SK-N-SH (cell line): ENCODE data around the gene RNF4. TPM values are rescaled to one million over a fixed set of nuclear protein-coding genes. Genes with fewer than 3 reads are reported as not detected.

Experiments
- CTCF ChIA-PET: fragments of 300-600, 350-600 bp; formaldehyde crosslinking; extraction: SDS; loops from one replicate; lab custom pipeline; 2021; lab: Yijun Ruan, JAX
- POLR2A ChIA-PET: fragments of 350-600 bp; sonication (Branson Sonifier 250); formaldehyde crosslinking; extraction: SDS; loops from one replicate; lab custom pipeline; 2020; ENCODE audit warnings: antibody characterized with exemption, inconsistent platforms; lab: Yijun Ruan, JAX
- DNase-seq: peaks from one replicate; pipeline ENCODE4 v3.0.0; 2012
- H2AFZ ChIP-seq: fragments of 200-600 bp; sonication (generic); 2 replicates; pipeline ENCODE4 v1.8.1; 2016; ENCODE audit warnings: antibody characterized with exemption, mild to moderate bottlenecking, low read depth
- H3F3A ChIP-seq: fragments of 200-600 bp; sonication (generic); replicated peaks from 2 replicates; pipeline ENCODE3; 2016; ENCODE audit warnings: antibody characterized with exemption, mild to moderate bottlenecking; ENCODE audit not compliant: insufficient read depth
- H3K27ac ChIP-seq, 2 experiments: fragments of 200-500 bp in 1 of 2; fragments of 200-600 bp in 1 of 2; sonication (Bioruptor generic) in 1 of 2; sonication (generic), shearing (Covaris generic) in 1 of 2; 2 replicates each; pipeline versions ENCODE4 v1.5.1 to v1.6.1; 2014 to 2016; ENCODE audit warnings: low read depth in 2 of 2, inconsistent platforms in 1 of 2, low read length in 1 of 2, mild to moderate bottlenecking in 1 of 2, mixed read lengths in 1 of 2
- H3K27me3 ChIP-seq: fragments of 200-600 bp; sonication (generic), shearing (Covaris generic); 2 replicates; pipeline ENCODE4 v1.6.1; 2016; ENCODE audit warnings: mixed run types; ENCODE audit not compliant: insufficient read depth
- H3K36me3 ChIP-seq, 2 experiments: fragments of 200-500 bp in 1 of 2; fragments of 200-600 bp in 1 of 2; sonication (Bioruptor generic) in 1 of 2; sonication (generic) in 1 of 2; replicated peaks in 1 of 2; 2 replicates each; pipeline versions ENCODE3 to v1.5.1; 2014 to 2016; ENCODE audit warnings: low read length in 1 of 2, mild to moderate bottlenecking in 1 of 2; ENCODE audit not compliant: insufficient read depth in 2 of 2, control insufficient read depth in 1 of 2
- H3K4me1 ChIP-seq, 2 experiments: fragments of 200-500 bp in 1 of 2; fragments of 200-600 bp in 1 of 2; sonication (Bioruptor generic) in 1 of 2; sonication (generic), shearing (Covaris generic) in 1 of 2; 2 replicates each; pipeline versions ENCODE4 v1.5.1 to v1.6.1; 2014 to 2016; ENCODE audit warnings: low read depth in 1 of 2, low read length in 1 of 2, mixed run types in 1 of 2; ENCODE audit not compliant: insufficient read depth in 2 of 2, control insufficient read depth in 1 of 2
- H3K4me2 ChIP-seq: fragments of 200-600 bp; sonication (generic), shearing (Covaris generic); 2 replicates; pipeline ENCODE4 v1.6.1; 2017; ENCODE audit warnings: mixed run types
- H3K4me3 ChIP-seq, 2 experiments: fragments of 200-500 bp in 1 of 2; fragments of 200-600 bp in 1 of 2; sonication (Bioruptor generic) in 1 of 2; sonication (generic), shearing (Covaris generic) in 1 of 2; 2 replicates each; pipeline versions ENCODE4 v1.5.1 to v1.8.1; 2014 to 2016; ENCODE audit warnings: low read depth in 2 of 2, inconsistent platforms in 1 of 2, low read length in 1 of 2, mild to moderate bottlenecking in 1 of 2, mixed read lengths in 1 of 2, moderate library complexity in 1 of 2
- H3K79me2 ChIP-seq: fragments of 200-600 bp; sonication (generic); 2 replicates; pipeline ENCODE4 v1.8.1; 2017; ENCODE audit warnings: mild to moderate bottlenecking; ENCODE audit not compliant: insufficient read depth
- H3K9ac ChIP-seq: fragments of 200-600 bp; sonication (generic); 2 replicates; pipeline ENCODE4 v1.6.1; 2017; ENCODE audit warnings: mixed run types
- H3K9me2 ChIP-seq: fragments of 200-600 bp; sonication (generic); 2 replicates; pipeline ENCODE4 v1.6.1; 2017; ENCODE audit warnings: mixed run types
- H3K9me3 ChIP-seq: fragments of 200-600 bp; sonication (generic); 2 replicates; pipeline ENCODE4 v1.6.1; 2017; ENCODE audit warnings: mixed run types, mild to moderate bottlenecking, moderate library complexity
- H4K20me1 ChIP-seq: fragments of 200-600 bp; sonication (generic); 2 replicates; pipeline ENCODE4 v1.6.1; 2017; ENCODE audit warnings: mild to moderate bottlenecking, mixed run types; ENCODE audit not compliant: insufficient read depth
- CHD2 ChIP-seq: fragments of 150-350 bp; IDR thresholded peaks from 2 replicates; pipeline ENCODE4 v1.6.1; 2018; ENCODE audit warnings: low read length; ENCODE audit not compliant: partially characterized antibody
- CTCF ChIP-seq: fragments of 200-600 bp; sonication (generic); IDR thresholded peaks from 2 replicates; pipeline ENCODE4 v1.6.1; 2017; ENCODE audit warnings: antibody characterized with exemption, mild to moderate bottlenecking, moderate library complexity
- ELF1 ChIP-seq: IDR thresholded peaks from 2 replicates; pipeline ENCODE4 v1.4.0; 2012
- FOSL2 ChIP-seq: IDR thresholded peaks from 2 replicates; pipeline ENCODE4 v1.4.0; 2012; ENCODE audit warnings: low read depth, mild to moderate bottlenecking, moderate library complexity, borderline replicate concordance
- FOXJ3 ChIP-seq: sonication (generic); formaldehyde crosslinking; IDR thresholded peaks from 2 replicates; pipeline ENCODE4 v1.5.1; 2020; ENCODE audit warnings: mild to moderate bottlenecking, missing genetic modification reagents
- FOXM1 ChIP-seq: IDR thresholded peaks from 2 replicates; pipeline ENCODE4 v1.4.0; 2012; ENCODE audit warnings: low read depth, mild to moderate bottlenecking
- GABPA ChIP-seq: IDR thresholded peaks from 2 replicates; pipeline ENCODE4 v1.4.0; 2012; ENCODE audit warnings: low read depth, mild to moderate bottlenecking
- GATA2 ChIP-seq: sonication (generic); formaldehyde crosslinking; IDR thresholded peaks from 2 replicates; pipeline ENCODE4 v1.5.0; 2020; ENCODE audit warnings: mild to moderate bottlenecking, missing genetic modification reagents
- JUND ChIP-seq: IDR thresholded peaks from 2 replicates; pipeline ENCODE4 v1.4.0; 2012
- MAX ChIP-seq: IDR thresholded peaks from 2 replicates; pipeline ENCODE4 v1.4.0; 2012; ENCODE audit warnings: low read depth
- MEF2A ChIP-seq: IDR thresholded peaks from 2 replicates; pipeline ENCODE4 v1.4.0; 2012; ENCODE audit warnings: low read depth, borderline replicate concordance
- MXI1 ChIP-seq: IDR thresholded peaks from 2 replicates; pipeline ENCODE4 v1.6.1; 2012; ENCODE audit warnings: mild to moderate bottlenecking, low read depth, low read length, improper control_type of control experiment
- NFIC ChIP-seq: IDR thresholded peaks from 2 replicates; pipeline ENCODE4 v1.4.0; 2012; ENCODE audit warnings: borderline replicate concordance
- NRF1 ChIP-seq: IDR thresholded peaks from 2 replicates; pipeline ENCODE4 v1.6.1; 2012; ENCODE audit warnings: low read depth, mild to moderate bottlenecking, low read length
- POLR2AphosphoS5 ChIP-seq: IDR thresholded peaks from 2 replicates; pipeline ENCODE4 v1.6.1; 2012; ENCODE audit warnings: low read depth, low read length
- RAD21 ChIP-seq: IDR thresholded peaks from 2 replicates; pipeline ENCODE4 v1.6.1; 2012; ENCODE audit warnings: mild to moderate bottlenecking, low read length
- RCOR1 ChIP-seq: fragments of 150-350 bp; IDR thresholded peaks from 2 replicates; pipeline ENCODE4 v1.6.1; 2017; ENCODE audit warnings: antibody characterized with exemption, low read length
- RFX5 ChIP-seq: IDR thresholded peaks from 2 replicates; pipeline ENCODE4 v1.6.1; 2012; ENCODE audit warnings: mild to moderate bottlenecking, improper control_type of control experiment, low read length
- RXRA ChIP-seq: IDR thresholded peaks from 2 replicates; pipeline ENCODE4 v1.4.0; 2012; ENCODE audit warnings: low read depth, mild to moderate bottlenecking, borderline replicate concordance
- TAF1 ChIP-seq: IDR thresholded peaks from 2 replicates; pipeline ENCODE4 v1.6.1; 2012; ENCODE audit warnings: low read depth, mild to moderate bottlenecking, low read length, moderate library complexity, borderline replicate concordance
- TCF12 ChIP-seq: IDR thresholded peaks from 2 replicates; pipeline ENCODE4 v1.4.0; 2012
- USF1 ChIP-seq: IDR thresholded peaks from 2 replicates; pipeline ENCODE4 v1.4.0; 2012; ENCODE audit warnings: low read depth, borderline replicate concordance
- USF2 ChIP-seq: fragments of 150-350 bp; IDR thresholded peaks from 2 replicates; pipeline ENCODE4 v1.6.1; 2017; ENCODE audit warnings: antibody characterized with exemption, low read length, low read depth, borderline replicate concordance
- WGBS: methylation state at CpG from one replicate; pipeline ENCODE4 v1.1.6; 2017; ENCODE audit warnings: low lambda C conversion rate; 5-methylcytosine and 5-hydroxymethylcytosine counted together
- polyA plus RNA-seq, 3 experiments: library from polyadenylated mRNA; depleted of rRNA; stranded (reverse); fragments of >200 nt; gene quantifications; 2 replicates each; pipeline ENCODE4 v1.2.3, GENCODE V29; 2012

RNF4 gene
- polyA plus RNA-seq, 1 of the 3 experiments (the other 2 are of a cell fraction) = 60.7 TPM

GRCh38 chr4:2526559-2526958 lies 57.7 kb downstream of the RNF4 start:
- ChIA-PET CTCF (no interaction called here), POLR2A (no interaction called here)
- no peak overlapping the region for H3K27ac ChIP-seq
- H3K9me3 ChIP-seq = no peaks in the 10 kb centered on the region
- DNase-seq = no peak
- H3K4me1 ChIP-seq = no peaks in the 10 kb centered on the region
- WGBS = 97% methylated on average over 9 of the region's 9 CpGs
- H3K36me3 ChIP-seq = no peaks in the 10 kb centered on the region
- H3K9me2 ChIP-seq = no peaks in the 10 kb centered on the region
- H3F3A ChIP-seq = peaks cover 6% of the 10 kb centered on the region
- no peak overlapping the region for H3K4me2 ChIP-seq
- H3K9ac ChIP-seq = no peak overlapping the region
- H2AFZ ChIP-seq = no peak overlapping the region
- no peaks in the 10 kb centered on the region for H3K27me3 ChIP-seq
- no peaks in the 10 kb centered on the region for H4K20me1 ChIP-seq
- no peak overlapping the region for H3K4me3 ChIP-seq
- TF ChIP-seq USF2 = no peak
- no peak for TF ChIP-seq TAF1
- TF ChIP-seq CHD2 = no peak
- no peak for TF ChIP-seq RFX5
- no peak for TF ChIP-seq POLR2AphosphoS5
- no peak for TF ChIP-seq FOSL2
- TF ChIP-seq MAX = no peak
- TF ChIP-seq FOXJ3 (CRISPR knock-in tag) = no peak
- TF ChIP-seq ELF1 = no peak
- TF ChIP-seq GABPA = no peak
- TF ChIP-seq JUND = no peak
- no peak for TF ChIP-seq RXRA
- no peak for TF ChIP-seq NFIC
- no peaks in the 10 kb centered on the region for H3K79me2 ChIP-seq

- CTCF ChIA-PET = interaction anchor here (1.0 to 1.1 kb wide), 5 partner anchors 22 to 420 kb away, joined by 3 to 4 read pairs (median 3); no protein-coding TSS in a partner anchor
- 63% methylated on average over 5 of the region's 5 CpGs for WGBS
- Histone ChIP-seq H3K9me2 (no peaks in the 10 kb centered on the region), H3K36me3 (peaks cover 0 to 7% of the 10 kb centered on the region in 2 experiments), H4K20me1 (peaks cover 23% of the 10 kb centered on the region), H3K4me2 (peak overlapping the region; percentile 85), H2AFZ (no peak overlapping the region; the same call in 1 of the 2 replicates)
- peak; percentile 40 for DNase-seq
- TF ChIP-seq USF1 = no peak
- TF ChIP-seq USF2 = no peak
- no peak for TF ChIP-seq NRF1
- TF ChIP-seq MAX = no peak
- TF ChIP-seq GABPA = no peak
- TF ChIP-seq TAF1 = no peak
- no peak for TF ChIP-seq MXI1
- no peak for TF ChIP-seq NFIC
- no peak for TF ChIP-seq FOXJ3 (CRISPR knock-in tag)
- no peak for TF ChIP-seq RAD21
- no peak for TF ChIP-seq GATA2
- TF ChIP-seq RXRA = no peak
- TF ChIP-seq FOXM1 = no peak
- TF ChIP-seq RFX5 = no peak
- no peak for TF ChIP-seq MEF2A
- TF ChIP-seq CTCF = no peak
- no peak for TF ChIP-seq RCOR1
- TF ChIP-seq TCF12 = no peak
- TF ChIP-seq, all 33 proteins: peak for 0
- Histone ChIP-seq H3F3A (peaks cover 6% of the 10 kb centered on the region), H3K79me2 (peaks cover 33% of the 10 kb centered on the region), H3K9me3 (no peaks in the 10 kb centered on the region), H3K27me3 (no peaks in the 10 kb centered on the region), H3K9ac (peak overlapping the region; percentile 81), H3K27ac (peak overlapping the region; percentile 87 to 90), H3K4me1 (peaks cover 3 to 5% of the 10 kb centered on the region in 2 experiments; a peak in 2 of 4 replicates), H3K4me3 (peak overlapping the region; percentile 67 to 72)
- POLR2A ChIA-PET = interaction anchor here (0.5 to 2.0 kb wide), 8 partner anchors 29 to 429 kb away, joined by 3 to 6 read pairs (median 3); partner anchors contain the start of genes RNF4 and TNIP2
Observed at GRCh38 chr4:2534904-2535375, 66.0 kb downstream of the RNF4 start.
